ENCODE results near the gene SMC4. TPM values are rescaled to one million over a fixed set of nuclear protein-coding genes. Genes with fewer than 3 reads are reported as not detected.
"Not testable (repeated sequence)": the region's sequence is repeated elsewhere in the genome, so short reads cannot be mapped to it uniquely, and the experiment has no call there.

SMC4 gene
- total RNA-seq, 1 donor from 2014 or later, result 197 TPM

GRCh38 chr3:160440687-160441086 is 41.2 kb downstream of the SMC4 start:
- intact Hi-C loops (cut with micrococcal nuclease), result loop anchor here (1.0 kb wide), 1 partner anchor 9 kb away; the partner anchor contains the start of gene TRIM59

DNA sequence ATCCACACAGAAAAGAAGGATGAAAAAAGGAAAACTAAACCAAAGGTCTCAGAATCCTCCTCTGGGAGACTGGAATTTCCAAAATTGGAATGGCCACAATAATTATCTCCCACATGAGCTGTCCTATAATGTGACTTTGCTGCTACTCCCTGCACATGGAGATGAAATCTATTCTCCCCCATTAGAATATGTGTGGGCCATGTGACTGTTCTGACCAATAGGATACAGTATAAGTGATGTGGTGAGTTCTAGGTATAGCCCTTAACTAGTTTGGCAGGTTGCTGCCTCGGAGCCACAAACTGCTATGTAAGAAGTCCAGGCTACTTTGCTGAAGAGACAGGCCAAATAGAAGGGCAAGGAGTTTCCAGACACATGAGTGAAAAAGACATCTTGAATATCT is 45.0 kb downstream of the SMC4 start:
- intact Hi-C loops (cut with micrococcal nuclease), result no loop called here

DNA sequence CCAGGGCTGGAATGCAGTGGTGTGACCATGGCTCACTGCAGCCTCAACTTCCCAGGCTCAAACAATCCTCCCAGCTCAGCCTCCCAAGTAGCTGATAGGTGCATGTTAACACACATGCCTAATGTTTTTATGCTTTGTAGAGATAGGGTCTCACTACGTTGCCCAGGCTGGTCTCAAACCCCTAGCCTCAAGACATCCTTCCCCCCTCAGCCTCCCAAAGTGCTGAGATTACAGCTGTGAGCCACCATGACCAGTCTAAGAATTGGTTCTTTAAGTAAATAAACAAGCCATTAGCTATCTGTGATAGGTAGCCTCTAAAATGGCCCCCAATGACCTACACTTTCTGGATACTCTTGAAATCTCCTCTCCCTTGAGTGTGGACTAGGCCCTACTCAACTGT is 46.4 kb downstream of the SMC4 start:
- intact Hi-C loops (cut with micrococcal nuclease), result no loop called here

GRCh38 chr3:160446522-160447056 is 47.1 kb downstream of the SMC4 start:
- intact Hi-C loops (cut with micrococcal nuclease), result no loop called here

GRCh38 chr3:160447544-160447943 is 48.1 kb downstream of the SMC4 start:
- intact Hi-C loops (cut with micrococcal nuclease), result no loop called here

GRCh38 chr3:160448845-160449635 is 49.6 kb downstream of the SMC4 start:
- intact Hi-C loops (cut with micrococcal nuclease), result loop anchor here (1.0 to 2.0 kb wide), 12 partner anchors 8 to 862 kb away; partner anchors contain the start of genes IFT80, IL12A, KPNA4 and NMD3

DNA sequence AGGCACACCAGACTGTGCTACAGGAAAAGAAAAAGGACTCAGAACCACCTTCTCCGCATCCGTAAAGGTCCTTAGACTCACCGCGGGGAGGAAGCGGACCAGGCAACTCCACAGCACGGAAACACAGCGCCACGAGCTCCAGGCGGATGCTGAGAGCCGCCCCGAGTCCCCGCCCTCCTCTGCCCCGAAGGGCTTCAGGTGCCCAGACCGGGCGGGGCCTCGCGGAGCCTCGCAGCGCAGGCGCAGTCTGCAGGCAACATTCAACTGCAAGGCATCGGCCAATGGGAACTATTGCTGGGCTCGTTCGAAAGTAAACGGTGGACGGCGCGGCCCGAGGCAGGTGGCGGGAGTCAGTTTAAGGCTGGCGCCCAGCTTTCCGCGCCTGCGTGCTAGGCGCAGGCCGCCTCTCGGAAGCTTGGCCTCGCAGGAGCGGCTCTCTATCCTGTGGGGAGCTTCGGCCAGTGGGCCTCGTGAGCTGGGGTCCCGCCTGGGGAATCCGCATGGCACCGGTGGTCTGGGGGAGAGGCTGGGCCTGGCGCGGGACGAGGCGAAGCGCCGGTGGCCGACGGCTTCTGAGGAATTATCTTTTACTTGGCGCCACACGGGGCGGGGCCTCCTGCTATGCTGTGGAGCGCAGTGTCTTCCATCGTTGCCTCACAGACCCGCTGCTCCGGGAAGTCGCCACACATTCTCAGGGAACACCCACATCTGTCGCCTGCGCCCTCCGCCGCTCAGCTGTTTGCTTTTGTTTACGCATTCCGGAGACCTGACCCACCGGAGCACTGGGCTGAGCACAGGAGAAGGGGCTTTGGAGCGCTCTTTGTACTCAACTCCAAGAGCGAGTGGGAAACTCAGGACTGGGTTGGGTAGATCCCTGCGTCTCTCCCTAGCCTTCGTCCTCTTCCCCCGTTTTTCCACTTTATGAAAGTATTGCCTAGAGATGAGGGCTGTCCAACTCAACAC is 50.5 kb downstream of the SMC4 start, which contains the start of gene TRIM59:
TSS of gene TRIM59 (minus strand) at position 151 of the 963 bp plus-strand sequence. CDS start 10,603 bp downstream, outside the sequence.
- intact Hi-C loops (cut with micrococcal nuclease), result loop anchor here (1.0 to 2.0 kb wide), 12 partner anchors 9 to 861 kb away; partner anchors contain the start of genes IFT80, IL12A, KPNA4 and NMD3

DNA sequence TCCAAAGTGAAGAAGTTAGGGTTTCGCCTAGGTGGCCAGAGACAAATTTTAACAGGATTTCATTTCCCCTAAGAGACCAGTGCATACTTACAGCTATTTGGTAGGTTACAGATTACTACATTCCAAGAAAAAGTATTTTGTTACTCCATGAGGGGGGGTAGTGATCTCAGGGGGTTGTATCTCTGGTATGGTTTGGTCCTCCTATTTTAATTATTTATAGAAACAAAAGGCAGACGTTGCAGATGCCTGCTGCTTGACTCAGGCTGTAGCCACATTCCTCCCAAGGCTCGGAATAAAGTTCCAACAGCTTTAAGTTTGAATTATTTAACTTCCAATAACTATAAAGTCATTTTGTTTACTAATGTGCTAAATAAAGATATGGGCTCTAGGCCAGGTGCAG is 51.4 kb downstream of the SMC4 start:
- intact Hi-C loops (cut with micrococcal nuclease), result no loop called here

DNA sequence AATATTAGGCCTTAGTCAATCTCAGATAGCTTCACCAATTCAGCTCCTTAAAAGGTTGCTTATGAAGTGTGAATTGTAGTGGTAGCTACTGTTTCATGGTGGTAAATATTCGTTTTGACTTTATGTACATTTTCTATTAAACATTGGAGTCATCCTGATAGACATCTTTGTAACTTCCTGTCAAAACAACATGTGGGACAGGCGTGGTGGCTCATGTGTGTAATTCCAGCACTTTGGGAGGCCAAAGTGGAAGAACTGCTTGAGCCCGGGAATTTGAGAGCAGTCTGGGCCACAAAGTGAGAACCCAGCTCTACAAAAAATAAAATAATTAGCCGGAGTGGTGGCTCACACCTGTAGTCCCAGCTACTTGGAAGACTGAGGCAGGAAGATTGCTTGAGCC is 52.2 kb downstream of the SMC4 start:
- intact Hi-C loops (cut with micrococcal nuclease), result no loop called here

GRCh38 chr3:160452251-160452650 is 52.8 kb downstream of the SMC4 start:
- intact Hi-C loops (cut with micrococcal nuclease), result not testable (repeated sequence)

DNA sequence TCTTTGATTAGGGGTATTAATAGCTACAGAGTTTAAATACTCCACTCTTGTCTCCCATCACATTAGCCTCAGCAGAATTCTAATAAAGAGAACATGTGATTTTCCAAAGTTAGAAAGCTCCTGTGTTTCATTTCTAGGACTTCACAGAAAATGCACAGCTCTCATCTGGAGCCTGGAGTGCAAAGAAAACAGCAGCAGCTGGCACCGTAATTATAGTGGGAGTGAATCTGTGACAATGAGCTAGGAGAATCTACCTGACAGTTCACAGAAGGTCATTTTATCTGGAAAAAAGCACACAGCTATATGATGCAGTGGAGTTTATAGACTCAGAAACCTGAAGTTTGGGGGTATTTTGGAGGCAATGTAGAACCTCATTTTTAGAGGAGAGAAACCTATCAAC is 55.5 kb downstream of the SMC4 start:
- intact Hi-C loops (cut with micrococcal nuclease), result no loop called here

GRCh38 chr3:160455846-160456245 is 56.4 kb downstream of the SMC4 start:
- intact Hi-C loops (cut with micrococcal nuclease), result no loop called here

GRCh38 chr3:160458151-160458550 is 58.7 kb downstream of the SMC4 start:
- intact Hi-C loops (cut with micrococcal nuclease), result no loop called here

GRCh38 chr3:160459450-160459970 is 60.1 kb downstream of the SMC4 start:
- intact Hi-C loops (cut with micrococcal nuclease), result no loop called here

- intact Hi-C loops (cut with micrococcal nuclease), result no loop called here
Observed at GRCh38 chr3:160460033-160460432, 60.6 kb downstream of the SMC4 start.

GRCh38 chr3:160464321-160464720 is 64.9 kb downstream of the SMC4 start:
- intact Hi-C loops (cut with micrococcal nuclease), result no loop called here

GRCh38 chr3:160464971-160465370 is 65.5 kb downstream of the SMC4 start:
- intact Hi-C loops (cut with micrococcal nuclease), result no loop called here

DNA sequence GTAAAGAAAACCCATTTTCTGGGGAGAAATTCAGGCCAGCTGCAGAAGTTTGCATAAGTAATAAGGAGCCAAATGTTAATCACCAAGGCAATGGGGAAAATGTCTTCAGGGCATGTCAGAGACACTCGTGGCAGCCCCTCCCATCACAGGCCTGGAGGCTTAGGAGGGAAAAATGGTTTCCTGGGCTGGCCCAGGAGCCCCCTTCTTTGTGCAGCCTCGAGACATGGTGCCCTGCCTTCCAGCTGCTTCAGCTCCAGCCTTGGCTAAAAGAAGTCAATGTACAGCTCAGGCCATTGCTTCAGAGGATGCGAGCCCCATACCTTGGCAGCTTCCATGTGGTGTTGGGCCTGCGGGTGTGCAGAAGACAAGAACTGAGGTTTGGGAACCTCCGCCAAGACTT is 70.7 kb downstream of the SMC4 start:
- intact Hi-C loops (cut with micrococcal nuclease), result no loop called here

DNA sequence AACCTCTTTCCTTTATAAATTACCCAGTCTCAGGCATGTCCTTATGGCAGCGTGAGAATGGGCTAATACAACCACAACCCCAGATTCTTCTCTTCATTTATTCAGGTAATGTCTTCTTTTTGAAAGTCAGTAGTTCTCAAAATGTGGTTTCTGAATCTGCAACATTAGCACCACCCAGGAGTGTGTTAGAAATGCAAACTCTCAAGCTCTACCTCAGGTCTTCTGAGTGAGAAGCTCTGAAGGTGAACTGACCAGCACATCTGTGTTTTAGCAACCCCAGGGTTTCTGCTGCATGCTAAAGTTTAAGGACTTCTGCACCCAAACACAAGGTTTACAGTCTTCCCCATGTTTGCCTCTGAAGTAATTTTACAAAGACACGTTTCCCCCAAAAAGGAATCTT is 72.4 kb downstream of the SMC4 start:
- intact Hi-C loops (cut with micrococcal nuclease), result no loop called here

DNA sequence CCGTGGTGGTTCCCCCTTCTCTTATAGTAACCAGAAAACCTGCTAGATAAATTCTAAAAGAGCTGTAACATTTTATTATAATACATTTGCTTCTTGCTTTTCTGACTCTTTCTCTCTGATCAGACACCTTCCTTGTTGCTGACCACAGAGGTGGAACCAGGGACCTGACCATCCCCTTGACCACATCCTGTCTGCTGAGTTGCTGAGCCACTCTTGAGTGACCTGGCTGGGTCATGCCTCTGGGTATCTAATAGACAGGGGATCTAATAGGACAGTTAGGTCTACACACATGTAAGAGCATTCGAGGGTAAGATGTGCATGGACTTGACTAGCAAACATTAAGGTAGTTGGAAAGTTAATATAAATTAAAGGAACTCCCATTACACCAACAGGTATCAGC is 72.9 kb downstream of the SMC4 start:
- intact Hi-C loops (cut with micrococcal nuclease), result no loop called here

DNA sequence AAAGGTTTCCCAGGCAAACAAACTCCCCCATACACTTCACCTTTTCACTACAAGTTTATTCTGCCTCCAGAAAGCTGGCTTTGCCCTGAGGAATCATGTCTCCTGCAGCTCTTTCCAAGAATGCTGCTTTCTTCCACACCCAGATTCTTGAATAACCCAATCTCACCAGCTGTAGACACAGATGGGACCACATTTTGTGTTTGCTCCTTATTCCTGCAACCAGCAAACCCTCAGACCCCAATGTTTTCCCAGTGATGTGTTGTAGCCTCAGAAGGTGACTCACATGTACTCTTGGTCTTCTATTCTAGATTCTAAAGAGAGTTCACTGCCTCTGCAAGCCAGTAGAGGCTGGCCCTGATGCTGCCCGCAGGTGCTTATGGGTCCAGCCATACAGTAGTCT is 73.8 kb downstream of the SMC4 start:
- intact Hi-C loops (cut with micrococcal nuclease), result no loop called here

All from T-helper 1 cell treated with Interleukin-12 subunit alpha and Interleukin-12 subunit beta and Interleukin-4 antibody, amounts not matched to agents 30 ng/mL and 1 ng/mL, for 36 hours (primary cell).